ENCODE data around the gene PLEKHG4B. TPM values are rescaled to one million over a fixed set of nuclear protein-coding genes. Genes with fewer than 3 reads are reported as not detected.
A peak's percentile ranks its signal among the peaks of the same experiment; 100 is the strongest.
"Not testable (repeated sequence)": the region's sequence is repeated elsewhere in the genome, so short reads cannot be mapped to it uniquely, and the experiment has no call there.

PLEKHG4B gene
- total RNA-seq, 1 experiment from 2014 or later = 0.34 TPM

- no peak overlapping the region for H3K27ac ChIP-seq
- H3K4me1 ChIP-seq (replicated peaks) = peaks cover 35% of the 10 kb centered on the region
- no peaks in the 10 kb centered on the region for H3K36me3 ChIP-seq
- H3K4me3 ChIP-seq = no peak overlapping the region
- no peaks in the 10 kb centered on the region for H3K27me3 ChIP-seq (replicated peaks)
- no peak for DNase-seq (ENCODE audit: low read depth in 1 of 2, low spot score in 2 of 2)
- H3K9me3 ChIP-seq (replicated peaks) = no peaks in the 10 kb centered on the region
Observed at GRCh38 chr5:162565-163337, 70.8 kb downstream of the PLEKHG4B start.

GRCh38 chr5:163338-163620 lies 71.3 kb downstream of the PLEKHG4B start:
- no peak overlapping the region for H3K4me3 ChIP-seq

GRCh38 chr5:163841-164240 lies 71.9 kb downstream of the PLEKHG4B start:
- H3K9me3 ChIP-seq (replicated peaks) = no peaks in the 10 kb centered on the region
- no peaks in the 10 kb centered on the region for H3K27me3 ChIP-seq (replicated peaks)
- no peak for DNase-seq (ENCODE audit: low read depth in 1 of 2, low spot score in 2 of 2)
- no peaks in the 10 kb centered on the region for H3K36me3 ChIP-seq
- H3K27ac ChIP-seq = no peak overlapping the region
- no peak overlapping the region for H3K4me3 ChIP-seq
- H3K4me1 ChIP-seq (replicated peaks) = peaks cover 42% of the 10 kb centered on the region

More at GRCh38 chr5:163338-163620, 71.3 kb downstream of the PLEKHG4B start:
- Histone ChIP-seq H3K27me3 (replicated peaks) (no peaks in the 10 kb centered on the region), H3K4me1 (replicated peaks) (peaks cover 40% of the 10 kb centered on the region), H3K36me3 (no peaks in the 10 kb centered on the region), H3K27ac (no peak overlapping the region), H3K9me3 (replicated peaks) (no peaks in the 10 kb centered on the region)
- DNase-seq (ENCODE audit: low read depth in 1 of 2, low spot score in 2 of 2) = no peak

- Histone ChIP-seq H3K27ac (no peak overlapping the region), H3K27me3 (replicated peaks) (no peaks in the 10 kb centered on the region), H3K36me3 (no peaks in the 10 kb centered on the region), H3K4me1 (replicated peaks) (peaks cover 42% of the 10 kb centered on the region), H3K9me3 (replicated peaks) (no peaks in the 10 kb centered on the region), H3K4me3 (no peak overlapping the region)
- DNase-seq (ENCODE audit: low read depth in 1 of 2, low spot score in 2 of 2) = no peak
Observed at GRCh38 chr5:164244-164643, 72.3 kb downstream of the PLEKHG4B start.

- peaks cover 42% of the 10 kb centered on the region for H3K4me1 ChIP-seq (replicated peaks)
- H3K27me3 ChIP-seq (replicated peaks); H3K4me3 ChIP-seq; H3K27ac ChIP-seq; DNase-seq (ENCODE audit: low read depth in 1 of 2, low spot score in 2 of 2); H3K36me3 ChIP-seq; H3K9me3 ChIP-seq (replicated peaks): not testable (repeated sequence)
Observed at GRCh38 chr5:164783-165182, 72.8 kb downstream of the PLEKHG4B start.

GRCh38 chr5:166441-167372 lies 74.7 kb downstream of the PLEKHG4B start:
- no peak for DNase-seq (ENCODE audit: low read depth in 1 of 2, low spot score in 2 of 2)
- H3K4me1 ChIP-seq (replicated peaks) = peaks cover 29% of the 10 kb centered on the region
- H3K9me3 ChIP-seq (replicated peaks) = no peaks in the 10 kb centered on the region
- no peaks in the 10 kb centered on the region for H3K27me3 ChIP-seq (replicated peaks)
- H3K27ac ChIP-seq = no peak overlapping the region
- no peak overlapping the region for H3K4me3 ChIP-seq
- H3K36me3 ChIP-seq = no peaks in the 10 kb centered on the region

- no peak for DNase-seq (ENCODE audit: low read depth in 1 of 2, low spot score in 2 of 2)
- no peaks in the 10 kb centered on the region for H3K36me3 ChIP-seq
- H3K4me3 ChIP-seq = no peak overlapping the region
- no peaks in the 10 kb centered on the region for H3K27me3 ChIP-seq (replicated peaks)
- peak overlapping the region; percentile 84; the same call in 1 of the 2 replicates for H3K27ac ChIP-seq
- H3K4me1 ChIP-seq (replicated peaks) = peaks cover 29% of the 10 kb centered on the region
- H3K9me3 ChIP-seq (replicated peaks) = no peaks in the 10 kb centered on the region
Observed at GRCh38 chr5:167511-167910, 75.5 kb downstream of the PLEKHG4B start.

GRCh38 chr5:167982-168660 lies 76.2 kb downstream of the PLEKHG4B start:
- peak overlapping the region; percentile 84 for H3K27ac ChIP-seq
- H3K4me3 ChIP-seq = no peak overlapping the region
- peaks cover 29% of the 10 kb centered on the region for H3K4me1 ChIP-seq (replicated peaks)
- no peaks in the 10 kb centered on the region for H3K36me3 ChIP-seq
- H3K27me3 ChIP-seq (replicated peaks) = no peaks in the 10 kb centered on the region
- DNase-seq (ENCODE audit: low read depth in 1 of 2, low spot score in 2 of 2) = peak; percentile 86 to 90
- H3K9me3 ChIP-seq (replicated peaks) = no peaks in the 10 kb centered on the region

- no peak for DNase-seq (ENCODE audit: low read depth in 1 of 2, low spot score in 2 of 2)
- H3K9me3 ChIP-seq (replicated peaks) = no peaks in the 10 kb centered on the region
Observed at GRCh38 chr5:169071-169727, 77.2 kb downstream of the PLEKHG4B start.

GRCh38 chr5:169728-170094 lies 77.7 kb downstream of the PLEKHG4B start:
- H3K36me3 ChIP-seq = no peaks in the 10 kb centered on the region
- H3K27me3 ChIP-seq (replicated peaks) = no peaks in the 10 kb centered on the region
- no peak overlapping the region for H3K27ac ChIP-seq
- no peak overlapping the region for H3K4me3 ChIP-seq
- H3K4me1 ChIP-seq (replicated peaks) = peaks cover 29% of the 10 kb centered on the region
- DNase-seq (ENCODE audit: low read depth in 1 of 2, low spot score in 2 of 2) = no peak
- no peaks in the 10 kb centered on the region for H3K9me3 ChIP-seq (replicated peaks)

More at GRCh38 chr5:169071-169727, 77.2 kb downstream of the PLEKHG4B start:
- Histone ChIP-seq H3K36me3 (no peaks in the 10 kb centered on the region), H3K4me1 (replicated peaks) (peaks cover 29% of the 10 kb centered on the region), H3K4me3 (no peak overlapping the region), H3K27ac (peak overlapping the region; percentile 84), H3K27me3 (replicated peaks) (no peaks in the 10 kb centered on the region)

- Histone ChIP-seq H3K9me3 (replicated peaks) (no peaks in the 10 kb centered on the region), H3K4me3 (no peak overlapping the region), H3K27me3 (replicated peaks) (no peaks in the 10 kb centered on the region), H3K27ac (no peak overlapping the region), H3K4me1 (replicated peaks) (peaks cover 29% of the 10 kb centered on the region), H3K36me3 (no peaks in the 10 kb centered on the region)
- DNase-seq (ENCODE audit: low read depth in 1 of 2, low spot score in 2 of 2) = no peak
Observed at GRCh38 chr5:170971-171800, 79.2 kb downstream of the PLEKHG4B start.

GRCh38 chr5:171801-172331 lies 79.9 kb downstream of the PLEKHG4B start:
- Histone ChIP-seq H3K4me3 (no peak overlapping the region), H3K4me1 (replicated peaks) (peaks cover 26% of the 10 kb centered on the region), H3K27me3 (replicated peaks) (no peaks in the 10 kb centered on the region), H3K36me3 (no peaks in the 10 kb centered on the region), H3K27ac (no peak overlapping the region), H3K9me3 (replicated peaks) (no peaks in the 10 kb centered on the region)
- no peak for DNase-seq (ENCODE audit: low read depth in 1 of 2, low spot score in 2 of 2)
